CD4-positive, alpha-beta T cell treated with Interleukin-17A for 1 hour (primary cell): ENCODE data around the gene DCLRE1C.
"Not testable (repeated sequence)": the region's sequence is repeated elsewhere in the genome, so short reads cannot be mapped to it uniquely, and the experiment has no call there.

ENCODE experiments used
- DNase-seq: peaks from one replicate; pipeline ENCODE4 v3.0.0-alpha.2; 2020

The DCLRE1C gene

GRCh38 chr10:14879124-14879927 lies 74.6 kb downstream of the DCLRE1C start:
- DNase-seq: peak; percentile 45

GRCh38 chr10:14878266-14879123 lies 75.4 kb downstream of the DCLRE1C start, which contains the start of gene SUV39H2:
Gene SUV39H2, plus strand, starts transcription at chr10:14878866. Its CDS starts 23 bp downstream, at chr10:14878889.
- peak; percentile 93 for DNase-seq

DNA sequence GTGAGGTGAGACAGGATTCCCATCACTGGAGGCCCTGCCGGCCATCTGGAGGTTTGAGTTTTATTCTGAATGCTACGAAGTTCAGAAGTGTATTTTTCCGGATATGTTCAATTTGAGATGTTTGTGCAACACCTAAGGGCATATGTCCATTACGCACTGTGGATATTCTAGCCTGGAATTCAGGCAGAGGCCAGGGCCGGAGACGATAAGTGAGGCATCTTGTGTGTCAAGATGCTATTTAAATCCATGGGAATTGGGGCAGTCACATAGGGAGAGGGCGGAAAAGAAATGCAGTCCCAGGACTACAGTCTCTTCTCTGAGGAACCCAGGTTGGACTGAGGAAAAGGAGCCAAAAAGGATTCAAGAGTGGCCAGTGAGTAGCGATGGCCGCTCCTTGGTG lies 77.1 kb downstream of the DCLRE1C start:
- no peak for DNase-seq

DNA sequence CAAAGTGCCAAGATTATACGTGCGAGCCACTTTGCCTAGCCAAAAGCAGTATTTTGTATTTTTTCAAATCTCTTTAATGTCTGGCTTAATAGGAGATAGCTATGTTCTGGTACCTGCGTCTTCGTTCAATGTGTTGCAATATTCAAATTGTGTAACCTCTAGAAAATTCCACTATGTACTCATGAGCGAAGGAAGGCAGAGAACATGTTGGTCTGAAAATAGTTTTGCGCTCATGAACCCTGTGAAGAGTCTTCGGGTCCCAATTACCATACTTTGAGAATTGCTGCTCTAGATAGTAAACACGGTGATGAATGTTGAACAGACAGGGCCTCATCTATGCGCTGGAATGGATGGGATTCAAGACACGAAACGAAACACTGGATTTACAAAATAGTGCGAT lies 78.0 kb downstream of the DCLRE1C start:
- DNase-seq: no peak

- no peak for DNase-seq
These were observed 80.7 kb downstream of the DCLRE1C start for GRCh38 chr10:14873090-14873760.

GRCh38 chr10:14864871-14865270 lies 89.0 kb downstream of the DCLRE1C start:
- not testable (repeated sequence) for DNase-seq

DNA sequence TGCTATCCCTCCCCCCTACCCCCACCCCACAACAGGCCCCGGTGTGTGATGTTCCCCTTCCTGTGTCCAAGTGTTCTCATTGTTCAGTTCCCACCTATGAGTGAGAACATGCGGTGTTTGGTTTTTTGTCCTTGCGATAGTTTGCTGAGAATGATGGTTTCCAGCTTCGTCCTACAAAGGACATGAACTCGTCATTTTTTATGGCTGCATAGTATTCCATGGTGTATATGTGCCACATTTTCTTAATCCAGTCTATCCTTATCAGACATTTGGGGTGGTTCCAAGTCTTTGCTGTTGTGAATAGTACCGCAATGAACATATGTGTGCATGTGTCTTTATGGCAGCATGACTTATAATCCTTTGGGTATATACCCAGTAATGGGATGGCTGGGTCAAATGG lies 89.4 kb downstream of the DCLRE1C start:
- DNase-seq: not testable (repeated sequence)

- DNase-seq: no peak
These were observed 93.1 kb downstream of the DCLRE1C start for GRCh38 chr10:14860791-14861190.

- no peak for DNase-seq
These were observed 94.1 kb downstream of the DCLRE1C start for GRCh38 chr10:14859775-14860174.

DNA sequence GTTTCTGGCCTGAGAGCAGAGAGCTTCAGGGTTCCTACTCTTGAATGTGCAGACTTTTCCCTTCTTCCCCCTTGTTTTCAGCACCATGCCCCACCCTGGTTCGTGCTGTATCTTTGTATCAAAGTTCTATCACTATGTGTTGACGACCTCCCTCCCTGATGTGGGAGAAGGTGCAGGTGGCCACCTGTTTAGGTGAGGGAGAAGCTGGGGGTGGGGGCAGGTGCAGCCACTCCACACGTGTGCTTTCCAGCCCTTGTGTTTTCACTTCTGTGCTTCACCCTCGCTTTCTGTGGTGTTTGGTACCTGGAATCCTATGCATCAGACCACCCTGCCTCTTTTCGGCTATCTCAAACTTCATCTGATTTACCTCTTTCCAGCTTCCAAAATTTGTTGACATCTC lies 94.9 kb downstream of the DCLRE1C start:
- no peak for DNase-seq

DNA sequence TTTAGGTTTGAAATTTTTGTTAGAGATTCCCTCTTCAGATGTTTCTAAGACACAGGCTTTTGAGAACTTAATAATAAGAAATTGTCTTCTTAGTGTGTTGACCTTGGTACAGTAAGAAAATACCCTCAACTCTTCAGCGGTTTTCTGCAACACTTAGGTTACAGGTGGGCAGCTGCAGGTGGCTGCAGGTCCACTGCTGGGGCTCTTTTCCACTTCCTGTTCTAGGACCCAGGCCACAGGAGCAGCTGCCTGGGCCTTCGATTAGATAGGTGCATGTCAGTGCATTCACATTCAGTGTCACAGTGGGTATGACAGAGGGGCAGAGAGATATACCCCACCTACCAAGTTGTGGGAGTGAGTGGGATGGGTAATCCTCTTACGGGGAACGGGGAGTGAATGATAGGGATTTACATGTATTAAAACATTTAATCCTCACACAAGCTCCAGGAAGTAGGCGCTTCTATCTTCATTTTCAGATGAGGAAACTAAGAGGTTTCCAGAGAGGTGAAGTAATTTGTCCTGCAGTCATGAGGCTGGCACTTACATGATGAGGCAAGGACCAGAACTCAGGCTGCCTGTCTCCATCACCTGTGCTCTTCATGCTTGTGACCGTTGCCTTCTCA lies 95.4 kb downstream of the DCLRE1C start:
- DNase-seq: no peak

GRCh38 chr10:14855453-14855852 lies 98.4 kb downstream of the DCLRE1C start:
- no peak for DNase-seq

GRCh38 chr10:14852236-14852635 lies 101.7 kb downstream of the DCLRE1C start:
- DNase-seq: no peak
